ENCODE results near the gene GALT.
A peak's percentile ranks its signal among the peaks of the same experiment; 100 is the strongest.

GALT gene

DNA sequence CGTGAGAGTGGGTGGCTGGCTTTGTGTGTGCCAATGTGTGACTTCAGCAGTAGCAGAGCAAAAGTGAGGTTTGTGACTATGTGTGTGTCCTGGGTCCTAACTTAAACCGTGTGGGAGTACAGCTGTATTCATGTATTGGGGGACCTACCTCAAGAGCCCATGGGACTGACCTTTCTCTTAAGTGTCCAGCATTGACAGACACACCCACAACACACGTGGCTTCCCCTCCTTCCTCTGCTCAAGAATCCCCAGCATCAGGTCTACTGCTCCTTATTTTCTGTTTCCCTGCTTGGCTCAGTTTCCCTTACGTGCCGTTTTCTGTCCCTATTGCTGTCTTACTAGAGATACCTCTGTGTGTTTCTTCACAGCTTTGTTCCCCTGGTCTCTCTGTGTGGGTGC, 6.1 kb downstream of the GALT start:
- DNase-seq = no peak

DNA sequence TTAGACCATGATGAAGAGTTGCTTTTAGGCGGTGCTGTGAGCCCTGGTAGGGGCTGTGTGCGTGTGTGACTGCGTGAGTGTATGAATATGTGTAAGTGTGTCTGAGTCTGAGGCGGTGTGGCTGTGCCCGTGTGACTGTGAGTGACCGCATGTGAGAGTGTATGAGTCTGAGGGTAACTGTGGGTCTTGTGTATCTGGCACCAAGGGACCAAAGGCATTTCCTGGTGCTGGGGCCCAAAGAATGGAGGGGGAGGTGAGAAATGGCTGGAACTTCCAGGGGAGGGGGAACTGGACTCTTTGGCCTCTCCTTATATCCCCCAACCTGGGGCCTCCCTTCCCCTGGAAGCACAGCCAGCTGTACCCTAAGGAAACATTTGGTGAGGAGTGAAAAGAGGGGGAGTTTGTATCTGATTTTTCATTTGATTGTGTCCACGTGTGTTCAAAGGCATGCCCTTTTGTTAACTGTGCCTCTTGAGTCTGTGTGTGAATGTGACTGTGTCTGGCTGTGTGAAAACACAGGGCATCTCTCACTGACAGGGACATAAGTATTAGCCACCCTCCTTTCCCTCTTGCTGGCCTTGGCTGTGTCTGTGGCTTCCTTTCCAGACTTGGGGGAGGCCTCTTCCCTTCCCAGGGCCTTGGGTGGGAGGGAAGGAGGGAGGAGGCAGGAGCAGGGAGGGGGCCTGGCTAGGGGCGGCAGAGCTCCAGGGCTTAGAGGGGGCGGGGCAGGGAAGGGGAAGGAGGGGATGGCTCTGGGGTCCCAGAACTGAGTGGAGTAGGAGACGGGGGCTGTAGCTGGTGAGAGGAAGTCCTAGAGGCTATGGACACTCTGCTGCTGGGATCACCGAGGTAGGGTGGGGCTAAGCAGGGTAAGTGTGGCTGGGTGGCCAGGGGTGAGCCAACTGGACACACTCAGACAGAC, 6.9 kb downstream of the GALT start:
- peak; percentile 93 for DNase-seq

DNA sequence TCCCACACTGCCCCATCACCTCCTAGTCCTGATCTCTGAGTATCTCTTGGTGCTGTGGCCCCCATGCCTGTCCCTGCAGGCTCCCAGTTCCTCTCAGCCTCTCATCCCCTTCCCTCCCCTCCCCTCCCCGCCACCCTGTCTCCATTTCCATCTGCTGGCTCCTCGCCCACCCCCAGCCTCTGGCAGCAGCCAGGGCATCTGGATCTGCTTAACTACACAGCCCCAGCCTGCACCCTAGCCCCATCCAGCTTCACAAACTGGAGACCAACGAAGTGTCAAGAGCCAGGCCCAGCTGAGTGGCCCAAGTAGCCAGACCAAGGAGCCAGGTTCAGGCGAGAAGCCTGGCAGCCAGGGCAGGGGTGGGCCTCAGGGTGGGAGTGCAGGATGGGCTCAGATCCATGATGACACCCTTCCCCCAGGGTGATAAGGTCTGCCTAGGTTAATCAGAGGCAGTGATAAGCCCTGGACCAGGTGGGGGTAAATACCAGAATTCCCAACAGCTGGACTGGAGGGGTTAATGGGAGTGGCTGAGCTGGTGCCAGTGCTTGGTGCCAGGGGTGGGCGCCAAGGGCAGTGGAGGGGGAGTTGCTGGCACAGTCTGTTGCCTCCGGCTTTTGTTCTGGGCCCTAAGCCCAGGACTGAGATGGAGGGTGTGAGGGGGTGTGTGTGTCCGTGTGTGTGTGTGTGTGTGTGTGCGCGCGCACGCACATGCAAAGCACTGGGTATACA, 8.0 kb downstream of the GALT start:
- peak; percentile 92 for DNase-seq

DNA sequence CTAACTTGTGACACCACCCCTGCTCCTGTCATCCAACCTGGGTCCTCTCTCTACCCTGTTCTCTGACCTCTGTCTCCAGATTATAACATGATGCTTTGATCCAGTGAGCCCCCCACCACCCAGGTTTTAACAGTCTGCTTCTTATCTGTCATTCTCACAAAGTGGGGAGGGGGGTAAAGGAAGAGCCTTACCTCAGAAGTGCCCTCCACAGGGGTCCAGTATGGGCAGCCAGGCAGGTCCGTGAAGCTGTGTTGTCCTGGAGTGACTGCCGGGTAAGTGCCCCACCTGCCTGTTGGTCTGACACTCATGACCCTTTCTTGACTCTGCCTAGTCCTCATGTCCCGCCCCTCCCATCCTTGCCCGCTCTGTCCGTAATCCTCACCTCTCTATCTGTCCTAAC, 8.9 kb downstream of the GALT start:
- DNase-seq = no peak

DNA sequence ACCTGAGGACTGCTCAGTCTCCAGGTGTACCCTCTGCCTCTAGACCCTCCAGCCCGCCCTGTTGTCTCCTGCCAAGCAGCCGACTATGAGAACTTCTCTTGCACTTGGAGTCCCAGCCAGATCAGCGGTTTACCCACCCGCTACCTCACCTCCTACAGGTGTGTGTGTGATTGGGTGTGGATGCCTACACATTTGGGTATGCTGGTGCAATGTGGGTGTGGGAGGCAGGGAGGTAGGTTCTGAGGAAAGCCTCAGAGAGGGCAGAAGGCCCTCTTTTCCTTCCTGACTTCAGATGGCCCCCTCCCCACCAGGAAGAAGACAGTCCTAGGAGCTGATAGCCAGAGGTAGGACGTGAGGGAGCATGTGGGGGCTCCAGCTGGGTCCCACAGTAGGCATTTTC, 10.5 kb downstream of the GALT start:
- DNase-seq = no peak

DNA sequence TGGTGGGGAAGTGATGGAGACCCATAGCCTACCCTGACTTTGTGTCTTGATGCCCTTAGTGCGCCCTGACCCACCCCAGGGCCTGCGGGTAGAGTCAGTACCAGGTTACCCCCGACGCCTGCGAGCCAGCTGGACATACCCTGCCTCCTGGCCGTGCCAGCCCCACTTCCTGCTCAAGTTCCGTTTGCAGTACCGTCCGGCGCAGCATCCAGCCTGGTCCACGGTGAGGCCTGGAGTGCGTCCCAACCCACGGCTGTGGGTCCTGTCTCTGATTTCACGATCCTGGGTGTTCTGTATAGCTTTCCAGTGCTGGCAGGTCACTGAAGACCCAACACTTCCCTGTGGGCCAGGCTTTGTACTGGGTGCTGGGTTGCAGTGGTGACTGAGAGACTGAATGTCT, 12.0 kb downstream of the GALT start:
- no peak for DNase-seq

DNA sequence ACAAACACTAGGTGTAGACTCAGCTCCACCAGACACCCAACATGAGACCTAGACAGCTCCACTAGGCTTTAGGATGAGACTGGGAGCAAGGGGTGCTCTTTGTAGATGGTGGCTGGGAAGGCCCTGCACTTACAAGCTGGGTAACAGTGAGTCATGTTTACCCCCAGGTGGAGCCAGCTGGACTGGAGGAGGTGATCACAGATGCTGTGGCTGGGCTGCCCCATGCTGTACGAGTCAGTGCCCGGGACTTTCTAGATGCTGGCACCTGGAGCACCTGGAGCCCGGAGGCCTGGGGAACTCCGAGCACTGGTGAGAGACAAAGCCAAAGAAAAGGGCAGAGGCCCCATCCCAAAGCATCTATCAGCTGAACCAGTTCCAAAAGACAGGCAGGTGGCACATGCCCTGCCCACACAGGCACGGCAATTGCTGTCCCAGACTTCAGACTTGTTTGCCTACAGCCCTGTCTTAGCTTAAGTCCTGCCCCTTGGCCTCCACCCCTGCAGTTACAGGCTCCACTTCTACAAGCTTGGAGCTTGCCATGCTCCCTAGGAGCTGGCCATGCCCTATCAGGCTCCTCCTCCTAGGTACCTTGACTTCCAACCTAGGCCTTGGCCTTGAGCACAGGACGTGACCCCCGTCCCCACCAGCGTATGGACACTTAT, 13.2 kb downstream of the GALT start:
- no peak for DNase-seq

DNA sequence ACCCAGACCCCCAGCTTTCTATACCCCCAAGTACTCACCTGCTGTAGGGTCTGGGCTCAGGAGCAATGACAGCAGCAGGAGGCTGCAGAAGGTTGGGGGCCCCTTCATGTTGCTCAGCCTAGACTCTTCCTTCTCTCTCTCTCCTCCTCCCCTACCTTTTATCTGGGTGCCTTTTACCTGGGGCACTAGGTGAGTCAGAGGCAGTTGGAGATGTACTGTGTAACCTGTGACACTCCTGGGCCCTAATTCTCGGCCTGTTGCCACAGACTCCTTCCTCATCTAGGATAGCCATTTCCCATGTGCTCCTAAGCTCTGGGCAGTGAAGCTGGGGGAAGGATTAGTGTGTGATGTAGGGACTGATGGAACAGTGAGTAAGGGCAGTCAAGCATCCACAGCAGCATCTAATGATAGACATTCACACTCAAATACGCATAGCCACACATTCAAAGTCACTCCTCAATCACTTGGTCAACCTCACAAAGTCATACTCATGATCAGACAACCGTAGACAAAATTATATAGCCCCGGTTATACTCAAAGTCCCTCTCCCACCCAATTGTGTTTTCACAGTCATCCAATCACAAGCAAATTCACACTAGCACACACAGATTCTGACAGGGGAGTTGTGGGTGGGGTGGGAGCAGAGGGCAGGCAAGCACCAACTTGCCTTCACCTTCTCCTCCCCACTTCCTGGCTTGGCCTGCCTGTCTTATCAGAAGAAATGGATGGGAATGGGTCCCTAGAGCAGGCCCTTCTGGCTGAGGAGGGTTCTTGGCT, 16.2 kb downstream of the GALT start, which contains the start of gene CCL27:
CCL27 (minus strand) TSS at position 132 of the 777 bp plus-strand sequence; CDS start at position 108, 24 bp downstream.
- DNase-seq = no peak

DNA sequence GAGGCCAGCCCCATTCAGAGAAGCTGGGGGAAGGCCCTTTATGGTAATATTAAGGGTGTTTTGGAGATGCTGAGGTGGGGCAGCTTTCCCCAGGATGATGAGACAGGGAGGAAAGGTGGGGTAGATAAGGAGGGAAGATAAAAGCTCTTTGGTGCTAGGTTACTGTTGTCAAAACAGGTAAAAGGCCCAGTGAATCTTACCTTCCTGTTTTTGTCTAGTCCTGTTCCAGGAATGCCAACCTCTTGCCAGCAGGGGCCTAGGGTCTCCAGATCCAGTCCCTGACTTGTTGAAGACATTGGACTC, 16.8 kb downstream of the GALT start:
- DNase-seq = no peak

DNA sequence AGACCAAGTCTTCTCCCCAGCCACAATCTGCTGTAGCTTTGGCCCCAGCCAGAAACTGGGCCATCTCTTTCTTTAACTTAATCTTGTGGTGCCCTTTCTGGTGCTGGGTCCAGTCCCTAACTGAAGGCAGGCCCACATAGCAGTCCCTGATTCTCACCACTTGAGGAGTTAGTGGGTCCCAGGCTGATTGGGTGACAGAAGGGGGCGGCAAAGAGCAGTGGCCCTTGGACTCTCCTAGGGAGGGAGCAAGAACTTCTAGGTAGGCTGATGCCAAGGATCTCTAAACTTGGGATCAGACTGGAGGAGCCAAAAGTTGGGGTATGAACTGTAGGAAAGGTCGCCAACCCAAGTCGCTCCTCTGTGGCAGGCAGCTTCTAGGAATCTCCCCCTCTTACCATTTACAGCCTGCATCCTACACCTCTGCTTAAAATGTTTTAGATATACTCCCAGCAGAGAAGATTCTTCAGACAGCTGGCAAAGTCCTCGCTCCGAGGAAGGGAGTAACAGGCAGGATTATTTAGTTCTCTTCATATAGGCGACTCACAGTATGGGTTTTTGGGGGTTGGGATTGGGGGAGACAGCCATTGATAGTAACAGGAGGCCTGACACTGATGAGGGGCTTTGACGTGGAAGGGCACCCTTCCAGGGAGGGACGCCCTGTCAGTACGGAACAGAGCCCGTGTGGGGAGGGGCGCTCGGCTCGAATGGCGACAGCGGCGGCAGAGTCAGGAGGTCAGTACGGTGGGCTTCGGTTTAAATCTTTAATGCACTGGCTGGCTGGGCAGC, 18.0 kb downstream of the GALT start:
- peak; percentile 71 for DNase-seq

DNA sequence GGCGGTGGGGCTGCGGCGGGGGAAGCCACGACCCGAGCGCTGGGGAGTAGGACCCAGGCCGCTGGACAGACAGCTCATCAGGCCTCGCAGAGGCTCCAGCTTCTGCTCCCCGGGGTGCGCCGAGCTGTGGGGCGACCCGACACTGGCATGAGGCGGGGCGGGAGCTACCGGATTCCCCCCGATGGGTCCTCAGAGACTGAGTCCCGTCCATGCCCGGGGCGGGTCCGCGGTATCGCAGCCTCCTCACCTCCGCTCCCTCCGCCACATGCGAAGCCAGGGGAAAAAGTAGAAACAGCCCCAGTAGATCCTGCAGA, 18.5 kb downstream of the GALT start:
- DNase-seq = no peak

DNA sequence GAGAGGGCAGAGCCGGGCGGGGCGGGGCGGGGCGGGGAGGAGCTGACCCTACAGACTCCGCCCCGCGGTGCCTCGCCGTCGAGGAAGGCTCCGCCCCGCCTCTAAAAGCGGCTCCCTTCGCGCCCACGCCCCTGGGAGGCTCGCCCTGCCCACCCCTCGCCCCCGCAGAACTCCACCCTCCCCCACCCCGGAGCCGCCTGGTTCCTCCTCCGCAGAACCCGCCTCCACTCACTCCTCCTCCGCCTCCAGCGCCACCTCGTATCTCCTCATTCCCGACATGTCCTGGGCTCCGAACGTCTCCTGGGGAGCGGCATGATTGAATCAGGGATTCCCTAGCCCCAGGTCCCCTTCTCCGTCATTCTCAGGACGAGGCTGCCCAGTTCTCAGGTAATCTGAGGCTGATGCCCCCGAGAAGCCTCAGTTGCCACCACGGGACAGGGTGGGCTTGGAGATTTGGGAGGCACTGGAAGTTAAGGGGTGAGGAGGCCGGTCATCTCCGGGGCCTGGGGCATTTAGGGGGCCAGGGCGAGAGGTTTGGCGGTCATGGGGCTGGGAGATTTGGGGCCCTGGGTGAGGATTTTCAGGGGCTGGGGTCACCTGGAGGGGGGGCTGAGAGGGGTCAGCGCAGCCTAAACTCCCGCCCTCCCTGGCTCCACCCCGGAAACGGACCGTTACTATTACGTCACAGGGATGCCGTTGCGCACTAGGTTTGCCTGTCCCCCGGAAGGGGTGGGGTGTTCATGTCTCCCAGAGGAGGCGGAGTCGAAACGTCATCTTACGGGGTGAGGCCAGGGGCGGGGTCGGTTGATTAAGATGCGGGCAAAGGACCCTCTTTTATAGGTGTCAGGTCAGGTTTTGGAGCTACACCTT, 19.1 kb downstream of the GALT start:
- peak; percentile 96 for DNase-seq

DNA sequence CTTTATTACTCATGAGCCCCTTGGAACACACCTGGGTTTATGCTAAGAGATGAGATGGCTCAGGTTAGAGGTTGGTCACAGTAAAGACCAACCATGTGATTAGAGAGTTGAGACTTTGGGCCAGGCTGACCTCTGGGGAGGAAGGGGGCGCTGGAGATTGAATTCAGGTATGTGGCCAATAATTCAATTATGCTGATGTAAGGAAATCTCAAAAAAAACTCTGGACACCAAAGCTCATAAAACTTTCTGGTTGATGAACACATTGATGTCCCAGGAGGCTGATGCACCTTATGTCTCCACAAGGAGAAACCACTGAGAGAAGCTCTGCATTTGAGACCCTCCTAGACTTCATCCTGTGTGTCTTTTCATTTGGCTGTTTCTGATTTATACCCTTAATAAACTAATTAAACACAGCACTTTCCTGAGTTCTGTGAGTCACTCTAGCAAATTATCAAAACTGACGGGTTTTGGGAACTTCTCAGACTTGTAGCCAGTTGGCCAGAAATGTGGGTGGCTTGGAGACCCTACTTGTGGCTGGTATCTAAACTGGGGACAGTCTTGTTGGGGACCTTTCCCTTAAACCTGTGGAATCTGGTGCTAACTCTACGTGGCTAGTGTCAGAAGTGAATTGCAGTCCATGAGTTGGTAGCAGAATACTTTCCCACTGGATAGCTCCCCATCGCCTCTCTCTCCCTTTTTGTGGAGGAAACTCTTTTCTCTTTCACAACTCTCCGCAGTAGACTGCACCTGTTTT, 23.5 kb downstream of the GALT start:
- no peak for DNase-seq

DNA sequence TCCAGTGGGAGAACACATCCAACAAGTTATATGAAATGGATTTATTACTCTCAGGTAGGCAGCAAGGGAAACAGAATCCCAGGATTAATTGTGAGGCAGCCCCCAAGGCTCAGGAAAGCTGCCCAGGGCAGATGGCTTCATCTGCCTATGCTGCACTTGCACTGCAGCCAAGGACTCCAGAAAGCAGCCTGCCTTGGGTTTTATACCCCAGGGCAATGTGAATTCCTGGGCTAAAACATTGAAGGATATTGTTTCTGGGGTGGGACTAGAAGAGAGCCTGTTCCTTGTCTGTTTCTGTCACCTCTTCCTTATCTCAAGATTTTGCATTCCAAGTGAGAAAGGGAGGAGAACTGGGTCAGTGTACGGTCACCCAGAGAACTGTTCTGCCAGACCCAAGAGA, 24.8 kb downstream of the GALT start:
- no peak for DNase-seq

DNA sequence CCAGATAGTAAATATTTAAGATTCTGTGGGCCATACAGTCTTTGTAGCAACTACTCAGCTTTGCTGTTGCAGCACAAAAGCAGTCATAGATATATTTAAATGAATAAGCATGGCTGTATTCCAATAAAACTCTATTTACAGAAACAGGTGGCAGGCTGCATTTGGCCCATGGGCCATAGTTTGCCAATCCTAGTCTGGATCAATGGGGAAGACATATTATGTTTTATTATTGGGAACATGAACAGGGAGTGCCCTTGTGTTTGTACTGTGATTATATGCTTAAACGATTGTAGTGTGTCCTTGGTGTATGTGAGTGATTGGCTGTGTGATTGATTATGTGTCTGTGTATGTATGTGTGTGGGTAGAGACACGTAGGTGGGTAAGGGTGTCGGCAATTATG, 28.0 kb downstream of the GALT start:
- DNase-seq = no peak

DNA sequence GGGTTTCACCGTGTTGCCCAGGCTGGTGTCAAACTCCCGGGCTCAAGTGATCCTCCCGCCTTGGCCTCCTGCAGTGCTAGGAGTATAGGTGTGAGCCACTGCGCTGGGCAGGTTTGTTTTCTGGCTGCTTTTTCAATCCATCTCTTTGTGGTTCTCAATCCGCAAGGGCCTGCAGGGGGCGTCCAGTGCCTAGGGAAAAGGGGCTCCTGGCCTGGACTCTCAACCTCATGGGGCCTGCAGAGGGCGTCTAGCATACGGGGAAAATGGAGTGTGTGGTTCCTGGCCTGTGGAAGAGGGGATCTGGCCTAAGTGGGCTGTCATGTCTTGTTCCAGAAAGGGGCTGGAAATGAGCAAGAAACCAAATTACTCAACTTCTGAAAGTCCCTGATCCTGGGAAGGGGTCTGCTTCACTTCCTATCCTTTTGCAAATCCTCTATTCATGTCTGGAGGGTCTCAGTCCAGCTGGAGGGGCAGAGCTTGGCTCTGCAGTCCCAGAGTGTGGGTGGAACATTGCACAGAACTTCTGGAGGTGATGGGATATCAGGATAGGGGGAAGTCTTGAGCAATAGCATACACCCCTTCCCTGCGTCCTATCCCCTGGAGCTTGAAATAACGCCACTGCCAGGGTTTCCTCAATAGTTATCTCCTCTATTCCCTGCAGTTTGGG, 28.7 kb downstream of the GALT start:
- peak; percentile 64 for DNase-seq

DNA sequence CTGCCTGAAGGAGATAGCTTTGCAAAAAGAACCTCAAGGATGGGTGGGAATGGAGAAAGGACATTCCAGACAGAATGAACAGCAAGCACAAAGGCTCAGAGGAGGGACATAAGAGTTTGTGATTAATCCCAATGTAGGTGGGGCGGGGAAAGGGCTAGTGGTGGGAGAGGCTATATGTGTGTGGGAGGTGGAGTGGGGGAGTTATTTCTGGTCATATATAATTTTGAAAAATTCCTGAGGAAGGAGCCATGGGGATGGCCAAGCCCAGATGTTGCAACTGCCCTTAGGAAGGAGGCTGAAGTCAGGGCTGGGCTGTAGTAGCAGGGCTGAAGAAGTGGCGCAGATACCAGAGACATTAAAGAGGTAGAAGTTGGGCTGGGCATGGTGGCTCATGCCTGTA, 29.4 kb downstream of the GALT start:
- no peak for DNase-seq

DNA sequence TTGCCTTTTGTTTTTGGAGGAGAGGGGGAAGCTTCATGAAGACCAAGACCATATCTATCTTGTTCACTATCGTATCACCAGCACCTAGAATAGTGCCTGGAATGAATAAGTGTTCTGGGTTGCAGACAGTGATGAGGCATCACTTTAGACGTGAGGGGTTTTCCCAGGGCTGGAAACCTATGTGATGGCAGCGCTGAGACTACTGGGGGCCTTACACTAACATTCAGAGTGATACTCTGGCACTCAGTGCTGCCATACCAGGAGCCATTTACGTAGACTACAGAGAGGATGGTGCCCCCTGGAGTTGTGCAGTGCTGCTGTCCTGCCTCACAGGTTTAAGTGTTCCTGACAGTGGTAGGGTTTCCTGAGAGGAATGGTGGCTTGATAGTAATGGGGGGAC, 37.7 kb downstream of the GALT start:
- no peak for DNase-seq

DNA sequence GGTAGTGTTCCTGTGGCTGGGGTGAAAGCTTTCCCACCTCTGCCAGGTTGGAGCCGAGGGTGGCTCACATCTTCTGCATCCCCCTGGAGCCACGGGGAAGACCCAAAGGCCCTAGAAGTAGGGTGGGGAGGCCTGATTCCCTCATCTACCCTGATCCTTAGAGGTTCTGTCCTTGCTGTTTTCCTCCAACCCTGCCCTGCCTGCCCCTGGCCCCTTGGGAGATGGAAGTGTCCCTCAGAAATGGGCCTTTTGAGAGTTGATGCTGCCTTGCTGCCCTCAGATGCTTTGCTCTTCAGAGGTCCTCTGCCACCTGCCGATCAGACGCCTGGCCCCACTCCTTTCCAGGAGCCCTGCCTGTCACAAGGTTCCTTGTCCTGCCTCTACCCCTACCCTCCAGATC, 38.3 kb downstream of the GALT start:
- no peak for DNase-seq

DNA sequence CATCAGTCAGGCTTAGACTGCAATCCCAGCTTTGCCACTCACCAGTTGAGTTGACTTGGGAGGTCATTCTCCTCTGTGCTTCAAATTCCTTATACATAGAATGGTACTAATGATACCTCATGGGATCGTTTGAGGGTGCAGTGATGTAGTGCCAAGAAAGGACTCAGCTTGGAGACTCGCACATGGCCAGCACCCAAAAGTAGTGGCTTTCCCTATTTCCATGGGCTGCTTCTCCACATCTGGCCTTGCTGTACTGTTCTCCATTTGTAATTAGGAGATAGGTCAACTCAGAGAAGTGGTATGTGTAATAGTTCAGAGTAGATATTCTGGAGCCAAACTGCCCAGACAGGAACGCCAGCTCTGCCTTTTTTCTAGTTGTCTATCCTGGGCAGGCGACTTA, 39.1 kb downstream of the GALT start:
- no peak for DNase-seq
